Activated CD4-positive, CD25-positive, alpha-beta regulatory T cell treated with anti-CD3 and anti-CD28 coated beads, Interleukin-2, amount 50 U/mL, for 16 hours (primary cell): ENCODE results near the gene INAFM2.

Source experiments
- DNase-seq: peaks from one replicate; pipeline ENCODE4 v3.0.0-alpha.2; 2020; ENCODE audit warnings: low read depth, low spot score

Gene INAFM2

GRCh38 chr15:40343512-40343911 is 20.0 kb downstream of the INAFM2 start:
- DNase-seq = no peak

- no peak for DNase-seq
Measured at GRCh38 chr15:40344217-40344616, 20.7 kb downstream of the INAFM2 start.

- peak; percentile 48 for DNase-seq
Measured at GRCh38 chr15:40344631-40345120, 21.2 kb downstream of the INAFM2 start.

GRCh38 chr15:40345225-40345866 is 21.9 kb downstream of the INAFM2 start:
- DNase-seq = no peak

GRCh38 chr15:40345867-40346578 is 22.5 kb downstream of the INAFM2 start:
- DNase-seq = no peak

- no peak for DNase-seq
Measured at GRCh38 chr15:40346579-40347558, 23.4 kb downstream of the INAFM2 start.

- DNase-seq = no peak
Measured at GRCh38 chr15:40347559-40348473, 24.3 kb downstream of the INAFM2 start.

GRCh38 chr15:40348474-40348870 is 25.0 kb downstream of the INAFM2 start:
- DNase-seq = no peak

GRCh38 chr15:40349163-40349562 is 25.7 kb downstream of the INAFM2 start:
- no peak for DNase-seq

GRCh38 chr15:40352281-40352901 is 28.9 kb downstream of the INAFM2 start:
- no peak for DNase-seq

GRCh38 chr15:40353697-40354096 is 30.2 kb downstream of the INAFM2 start:
- DNase-seq = no peak

GRCh38 chr15:40354408-40355171 is 31.1 kb downstream of the INAFM2 start:
- no peak for DNase-seq

GRCh38 chr15:40355976-40356585 is 32.6 kb downstream of the INAFM2 start:
- DNase-seq = no peak

GRCh38 chr15:40357246-40357645 is 33.8 kb downstream of the INAFM2 start:
- DNase-seq = no peak

- peak; percentile 71 for DNase-seq
Measured at GRCh38 chr15:40357723-40358470, 34.4 kb downstream of the INAFM2 start, which contains the start of gene DISP2. DISP2 (plus strand) TSS chr15:40358219; CDS start chr15:40358322, 103 bp downstream.

GRCh38 chr15:40358471-40359353 is 35.2 kb downstream of the INAFM2 start:
- no peak for DNase-seq

- DNase-seq = no peak
Measured at GRCh38 chr15:40360015-40360414, 36.5 kb downstream of the INAFM2 start.
